ENCODE data around the gene KRTAP3-2. TPM values are rescaled to one million over a fixed set of nuclear protein-coding genes. Genes with fewer than 3 reads are reported as not detected.

Gene KRTAP3-2
- total RNA-seq, 1 donor from 2014 or later: not detected

- no peak for DNase-seq (ENCODE audit: low read depth)
- no peak overlapping the region for H3K4me3 ChIP-seq (ENCODE audit: low read depth, low read length)
- TF ChIP-seq CTCF (conservative IDR thresholded peaks at IDR 0.05; ENCODE audit: low read depth, low read length): no peak
Observed at GRCh38 chr17:41009936-41010335, 10.2 kb upstream of the KRTAP3-2 start.

GRCh38 chr17:41009301-41009760 lies 9.6 kb upstream of the KRTAP3-2 start:
- no peak overlapping the region for H3K4me3 ChIP-seq (ENCODE audit: low read depth, low read length)
- no peak for TF ChIP-seq CTCF (conservative IDR thresholded peaks at IDR 0.05; ENCODE audit: low read depth, low read length)
- DNase-seq (ENCODE audit: low read depth): no peak

- DNase-seq (ENCODE audit: low read depth): no peak
- H3K4me3 ChIP-seq (ENCODE audit: low read depth, low read length): no peak within 1 kb of the TSS
- TF ChIP-seq CTCF (conservative IDR thresholded peaks at IDR 0.05; ENCODE audit: low read depth, low read length): no peak
Observed at GRCh38 chr17:41008811-41009210, 9.1 kb upstream of the KRTAP3-2 start, which contains the start of gene KRTAP3-1. TSS of gene KRTAP3-1 (minus strand) at chr17:41009128. CDS start at chr17:41009074, 54 bp downstream.

GRCh38 chr17:41004397-41004796 lies 4.7 kb upstream of the KRTAP3-2 start:
- TF ChIP-seq CTCF (conservative IDR thresholded peaks at IDR 0.05; ENCODE audit: low read depth, low read length): no peak
- no peak for DNase-seq (ENCODE audit: low read depth)
- H3K4me3 ChIP-seq (ENCODE audit: low read depth, low read length): no peak overlapping the region

GRCh38 chr17:41003926-41004325 lies 4.2 kb upstream of the KRTAP3-2 start:
- no peak for TF ChIP-seq CTCF (conservative IDR thresholded peaks at IDR 0.05; ENCODE audit: low read depth, low read length)
- no peak for DNase-seq (ENCODE audit: low read depth)
- no peak overlapping the region for H3K4me3 ChIP-seq (ENCODE audit: low read depth, low read length)

- DNase-seq (ENCODE audit: low read depth): no peak
- H3K4me3 ChIP-seq (ENCODE audit: low read depth, low read length): no peak overlapping the region
- TF ChIP-seq CTCF (conservative IDR thresholded peaks at IDR 0.05; ENCODE audit: low read depth, low read length): no peak
Observed at GRCh38 chr17:41002814-41003213, 3.1 kb upstream of the KRTAP3-2 start.

GRCh38 chr17:41001795-41002194 lies 2.1 kb upstream of the KRTAP3-2 start:
- H3K4me3 ChIP-seq (ENCODE audit: low read depth, low read length): no peak overlapping the region
- no peak for DNase-seq (ENCODE audit: low read depth)
- TF ChIP-seq CTCF (conservative IDR thresholded peaks at IDR 0.05; ENCODE audit: low read depth, low read length): no peak

Measured in epithelial cell of proximal tubule (primary cell).